ENCODE results near the gene LEPR. TPM values are rescaled to one million over a fixed set of nuclear protein-coding genes. Genes with fewer than 3 reads are reported as not detected.

Gene LEPR
- total RNA-seq, 2 donors from 2014 or later, result 5.8 to 6.6 TPM

DNA sequence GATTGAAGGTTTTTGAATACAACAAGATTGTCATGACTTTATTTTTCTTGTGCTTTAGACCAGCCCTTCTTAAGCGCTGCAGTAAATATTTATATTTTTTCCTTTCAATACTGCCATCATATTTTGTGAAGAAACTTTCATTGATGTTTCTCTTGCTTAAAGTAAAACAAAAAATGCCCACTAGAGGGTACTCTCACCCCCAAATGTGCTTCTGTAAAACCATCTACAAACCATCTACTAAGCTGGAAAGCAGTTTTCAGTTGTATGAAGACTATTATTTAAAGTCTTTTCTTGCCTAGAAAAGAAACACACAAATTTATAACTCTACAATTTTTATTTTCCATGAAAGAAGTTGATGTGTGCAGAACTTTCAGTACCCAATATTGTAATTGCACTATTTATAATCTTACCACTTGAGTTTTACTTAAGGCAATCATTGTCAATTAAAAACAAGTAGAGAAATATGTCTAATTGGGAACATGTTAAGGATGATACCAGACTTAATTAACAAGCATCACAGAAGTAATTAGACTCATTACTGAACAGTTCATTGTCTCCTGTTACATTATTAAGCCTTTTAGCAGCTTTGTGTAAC lies 10.7 kb downstream of the LEPR start:
- Mint-ChIP-seq H3K9me3 (no peaks in the 10 kb centered on the region), H3K4me3 (no peak overlapping the region), H3K27me3 (ENCODE audit: low read depth) (no peaks in the 10 kb centered on the region), H3K36me3 (ENCODE audit: insufficient read depth in 2 of 2) (peaks cover 0 to 6% of the 10 kb centered on the region in 2 donors), H3K4me1 (ENCODE audit: low read depth) (no peaks in the 10 kb centered on the region), H3K27ac (peak overlapping the region; percentile 54)
- ATAC-seq (replicated peaks in 1 of 2) (no peak), DNase-seq (no peak)

DNA sequence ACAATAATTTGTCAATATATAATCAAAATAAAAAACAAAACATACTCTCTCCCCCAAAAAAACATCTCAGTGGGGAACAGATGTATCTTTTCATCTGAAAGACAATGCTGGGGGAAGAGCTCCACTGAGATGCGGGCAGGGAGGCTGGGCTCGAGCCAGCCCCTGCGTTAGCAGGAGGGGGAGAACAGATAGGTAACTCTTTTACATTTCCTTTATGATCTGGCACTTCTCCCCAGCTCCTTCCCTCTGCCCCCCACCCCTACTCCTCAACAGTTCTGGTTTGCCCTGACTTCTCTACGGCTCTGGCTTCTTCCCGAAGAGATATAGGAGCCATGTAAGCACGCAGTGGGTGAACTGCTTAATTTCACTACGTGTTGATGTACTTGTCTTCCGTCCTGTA lies 12.4 kb downstream of the LEPR start:
- Mint-ChIP-seq H3K27ac (no peak overlapping the region), H3K27me3 (ENCODE audit: low read depth) (no peaks in the 10 kb centered on the region), H3K9me3 (no peaks in the 10 kb centered on the region), H3K4me3 (no peak overlapping the region), H3K36me3 (ENCODE audit: insufficient read depth in 2 of 2) (peaks cover 0 to 2% of the 10 kb centered on the region in 2 donors), H3K4me1 (ENCODE audit: low read depth) (no peaks in the 10 kb centered on the region)
- ATAC-seq (replicated peaks in 1 of 2) (no peak), DNase-seq (no peak)

DNA sequence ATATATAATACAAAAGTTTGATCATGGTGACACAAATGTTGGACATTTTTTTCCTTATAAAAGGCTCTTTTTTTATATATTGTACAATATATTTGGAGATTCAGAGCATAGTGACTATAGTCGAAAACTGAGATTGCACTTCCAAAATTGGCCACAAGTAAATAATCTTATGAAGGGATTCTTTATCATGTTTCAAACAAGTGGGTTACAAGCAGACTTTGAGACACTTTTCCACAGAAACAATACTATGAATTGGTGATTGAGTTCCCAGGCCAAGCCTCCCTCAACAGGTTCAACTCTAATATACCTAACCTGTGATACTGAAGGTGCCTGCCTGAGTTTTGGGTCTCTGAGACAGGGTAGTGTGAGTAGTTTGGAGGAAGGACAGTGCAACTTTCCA lies 13.8 kb downstream of the LEPR start:
- no peaks in the 10 kb centered on the region for H3K4me1 Mint-ChIP-seq (ENCODE audit: low read depth)
- H3K27me3 Mint-ChIP-seq (ENCODE audit: low read depth), result no peaks in the 10 kb centered on the region
- DNase-seq (no peak), ATAC-seq (replicated peaks in 1 of 2) (no peak)
- H3K4me3 Mint-ChIP-seq, result no peak overlapping the region
- H3K36me3 Mint-ChIP-seq (ENCODE audit: insufficient read depth in 2 of 2), result peaks cover 0 to 2% of the 10 kb centered on the region in 2 donors
- no peaks in the 10 kb centered on the region for H3K9me3 Mint-ChIP-seq
- H3K27ac Mint-ChIP-seq, result no peak overlapping the region

DNA sequence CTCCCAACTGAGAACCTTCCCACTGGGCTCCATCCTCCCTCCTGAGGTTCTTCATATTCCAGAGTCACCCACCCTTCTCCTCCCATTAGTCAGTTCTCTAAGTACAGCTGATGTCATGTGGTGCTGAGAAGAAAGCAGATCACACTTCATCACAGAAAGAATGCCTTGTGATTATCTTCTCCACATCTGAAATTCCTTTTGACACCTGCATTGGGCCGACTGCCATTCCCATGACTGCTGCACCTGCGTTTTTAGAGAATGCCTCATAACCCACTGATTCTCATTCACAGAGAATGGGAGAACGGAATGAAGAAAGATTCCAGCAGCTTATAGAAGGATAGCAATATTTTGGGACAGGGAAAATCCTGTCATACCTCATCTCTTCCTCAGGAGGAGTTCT lies 14.3 kb downstream of the LEPR start:
- no peaks in the 10 kb centered on the region for H3K27me3 Mint-ChIP-seq (ENCODE audit: low read depth)
- H3K27ac Mint-ChIP-seq, result no peak overlapping the region
- no peak overlapping the region for H3K4me3 Mint-ChIP-seq
- no peaks in the 10 kb centered on the region for H3K9me3 Mint-ChIP-seq
- no peak for ATAC-seq (replicated peaks in 1 of 2)
- H3K36me3 Mint-ChIP-seq (ENCODE audit: insufficient read depth in 2 of 2), result peaks cover 0 to 2% of the 10 kb centered on the region in 2 donors
- DNase-seq, result no peak
- H3K4me1 Mint-ChIP-seq (ENCODE audit: low read depth), result no peaks in the 10 kb centered on the region

DNA sequence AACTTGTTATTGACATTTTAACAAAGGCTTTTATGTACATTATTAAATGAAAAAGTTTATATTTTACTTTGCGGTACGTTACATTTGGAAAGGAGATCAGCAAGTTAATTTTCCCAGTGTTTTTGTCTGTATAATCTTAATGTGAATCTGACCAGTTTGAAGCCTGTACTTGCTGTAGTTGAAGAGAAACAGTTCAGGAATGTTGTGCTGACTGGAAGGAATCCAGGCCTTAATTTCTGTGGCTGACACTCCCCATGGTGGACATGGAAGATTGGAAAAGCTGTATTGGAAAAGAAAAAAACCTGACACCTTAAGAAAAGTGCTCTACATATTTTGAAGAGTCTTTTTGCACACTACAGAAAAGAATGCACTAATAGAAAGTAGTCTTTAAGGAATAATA lies 15.5 kb downstream of the LEPR start:
- DNase-seq (no peak), ATAC-seq (replicated peaks in 1 of 2) (no peak)
- Mint-ChIP-seq H3K9me3 (no peaks in the 10 kb centered on the region), H3K4me3 (no peak overlapping the region), H3K27me3 (ENCODE audit: low read depth) (no peaks in the 10 kb centered on the region), H3K36me3 (ENCODE audit: insufficient read depth in 2 of 2) (peaks cover 0 to 2% of the 10 kb centered on the region in 2 donors), H3K4me1 (ENCODE audit: low read depth) (no peaks in the 10 kb centered on the region), H3K27ac (no peak overlapping the region)

DNA sequence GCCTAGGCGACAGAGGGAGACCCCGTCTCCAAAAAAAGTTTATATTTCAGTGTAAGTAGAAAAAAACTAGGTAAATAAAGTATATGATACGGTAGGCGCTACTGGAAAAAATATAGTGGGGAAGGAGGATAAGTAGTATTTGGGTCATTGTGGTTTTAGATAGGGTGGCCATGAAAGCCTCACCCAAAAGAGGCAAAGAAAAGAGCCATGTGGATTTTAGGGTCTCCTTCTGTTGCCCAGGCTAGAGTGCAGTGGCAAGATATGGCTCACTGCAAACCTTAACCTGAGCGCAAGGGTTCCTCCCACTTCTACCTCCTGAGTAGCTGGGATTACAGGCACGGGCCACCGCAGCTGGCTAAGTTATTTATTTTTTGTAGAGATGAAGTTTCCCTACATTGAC lies 17.1 kb downstream of the LEPR start:
- Mint-ChIP-seq H3K4me1 (ENCODE audit: low read depth) (no peaks in the 10 kb centered on the region), H3K27me3 (ENCODE audit: low read depth) (no peaks in the 10 kb centered on the region), H3K4me3 (no peak overlapping the region), H3K27ac (no peak overlapping the region), H3K36me3 (ENCODE audit: insufficient read depth in 2 of 2) (no peaks in the 10 kb centered on the region), H3K9me3 (no peaks in the 10 kb centered on the region)
- ATAC-seq (replicated peaks in 1 of 2) (no peak), DNase-seq (no peak)

DNA sequence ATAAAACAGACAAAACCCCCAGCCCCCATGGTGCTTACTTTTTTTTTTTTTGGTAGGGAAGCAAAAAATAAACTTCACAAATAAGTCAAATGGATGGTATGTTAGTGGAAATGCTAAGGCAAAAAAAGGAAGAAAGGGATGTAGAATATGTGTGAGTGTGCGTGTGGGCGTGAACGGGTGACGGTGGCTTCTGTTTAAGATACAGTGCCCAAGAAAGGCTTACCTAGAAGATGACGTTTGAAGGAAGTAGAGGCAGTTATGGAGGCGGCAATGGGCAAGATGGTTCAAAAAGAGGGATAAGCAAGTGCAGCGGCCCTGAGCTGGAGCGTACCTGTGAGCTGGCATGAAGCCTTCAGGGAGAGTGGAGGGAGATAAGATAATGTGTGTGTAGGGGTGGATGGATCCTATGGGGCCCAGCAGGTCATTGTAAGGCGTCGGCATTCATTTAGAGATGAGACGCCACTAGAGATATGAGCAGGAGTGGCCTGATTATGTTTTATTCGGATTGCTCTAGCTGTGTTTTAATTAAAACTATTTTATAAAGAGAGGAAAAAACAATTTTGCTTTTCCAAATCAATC lies 19.9 kb downstream of the LEPR start:
- H3K4me1 Mint-ChIP-seq (ENCODE audit: low read depth), result no peaks in the 10 kb centered on the region
- no peaks in the 10 kb centered on the region for H3K9me3 Mint-ChIP-seq
- no peaks in the 10 kb centered on the region for H3K36me3 Mint-ChIP-seq (ENCODE audit: insufficient read depth in 2 of 2)
- ATAC-seq (replicated peaks in 1 of 2), result no peak
- DNase-seq, result no peak
- H3K27me3 Mint-ChIP-seq (ENCODE audit: low read depth), result no peaks in the 10 kb centered on the region
- no peak overlapping the region for H3K27ac Mint-ChIP-seq
- no peak overlapping the region for H3K4me3 Mint-ChIP-seq

DNA sequence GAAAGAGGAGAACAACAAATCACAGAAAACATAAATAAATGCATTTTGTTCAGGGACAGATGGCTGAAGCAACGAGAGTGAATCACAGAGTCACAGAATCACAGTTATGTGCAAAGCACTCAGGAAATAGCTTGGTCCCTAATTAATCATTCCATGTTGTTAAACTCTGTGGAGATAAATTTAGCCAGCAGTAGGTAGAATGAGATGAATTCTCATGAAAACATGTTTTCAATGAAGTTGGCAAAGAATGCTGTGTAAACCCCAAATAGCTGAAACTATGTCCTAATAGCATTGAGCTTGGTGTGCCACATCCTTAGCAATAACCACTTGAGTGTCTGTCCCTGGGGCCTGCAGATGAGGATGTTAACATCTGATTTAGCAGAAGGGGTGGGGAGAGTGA lies 20.4 kb downstream of the LEPR start:
- no peaks in the 10 kb centered on the region for H3K9me3 Mint-ChIP-seq
- DNase-seq (no peak), ATAC-seq (replicated peaks in 1 of 2) (no peak)
- H3K36me3 Mint-ChIP-seq (ENCODE audit: insufficient read depth in 2 of 2), result no peaks in the 10 kb centered on the region
- no peaks in the 10 kb centered on the region for H3K4me1 Mint-ChIP-seq (ENCODE audit: low read depth)
- no peak overlapping the region for H3K4me3 Mint-ChIP-seq
- H3K27ac Mint-ChIP-seq, result no peak overlapping the region
- no peaks in the 10 kb centered on the region for H3K27me3 Mint-ChIP-seq (ENCODE audit: low read depth)

DNA sequence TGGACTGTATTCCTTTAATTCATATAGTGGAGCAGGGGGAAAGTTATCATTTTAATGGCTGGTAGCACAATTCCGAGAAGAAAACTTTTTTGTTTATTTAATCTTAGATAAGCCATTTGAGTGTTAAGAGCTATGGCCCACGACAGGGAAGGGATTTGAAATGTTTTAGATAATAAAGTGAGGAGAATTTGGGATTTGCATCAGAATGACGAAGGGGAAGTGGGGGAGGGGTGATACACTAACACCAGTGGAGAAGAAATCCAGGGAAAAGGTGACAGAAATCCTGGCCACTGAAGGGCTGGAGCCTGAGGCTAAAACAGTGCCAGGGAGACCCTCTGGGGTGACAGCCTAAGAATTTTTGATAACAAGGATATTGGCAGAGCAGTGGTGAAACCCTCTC lies 21.0 kb downstream of the LEPR start:
- Mint-ChIP-seq H3K4me1 (ENCODE audit: low read depth) (no peaks in the 10 kb centered on the region), H3K4me3 (no peak overlapping the region), H3K27ac (no peak overlapping the region), H3K9me3 (no peaks in the 10 kb centered on the region), H3K27me3 (ENCODE audit: low read depth) (no peaks in the 10 kb centered on the region), H3K36me3 (ENCODE audit: insufficient read depth in 2 of 2) (no peaks in the 10 kb centered on the region)
- DNase-seq, result no peak
- ATAC-seq (replicated peaks in 1 of 2), result no peak

DNA sequence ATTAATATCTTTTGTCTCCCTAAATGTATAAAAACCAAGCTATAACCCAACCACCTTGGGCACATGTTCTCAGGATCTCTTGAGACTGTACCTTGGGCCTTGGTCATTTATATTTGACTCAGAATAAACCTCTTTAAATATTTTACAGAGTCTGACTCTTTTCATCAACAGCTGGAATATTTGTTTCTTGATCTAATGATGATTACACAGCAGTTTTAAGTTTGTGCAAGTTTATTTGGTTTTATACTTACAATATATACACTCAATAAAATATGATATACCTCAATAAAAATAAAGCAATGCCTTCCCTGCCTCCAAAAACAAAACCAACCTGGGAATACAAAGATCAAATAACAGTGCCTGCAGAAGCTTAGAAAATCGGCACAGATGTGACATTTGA lies 22.0 kb downstream of the LEPR start:
- no peak overlapping the region for H3K4me3 Mint-ChIP-seq
- no peaks in the 10 kb centered on the region for H3K4me1 Mint-ChIP-seq (ENCODE audit: low read depth)
- H3K36me3 Mint-ChIP-seq (ENCODE audit: insufficient read depth in 2 of 2), result no peaks in the 10 kb centered on the region
- DNase-seq, result no peak
- H3K9me3 Mint-ChIP-seq, result no peaks in the 10 kb centered on the region
- H3K27me3 Mint-ChIP-seq (ENCODE audit: low read depth), result no peaks in the 10 kb centered on the region
- H3K27ac Mint-ChIP-seq, result no peak overlapping the region
- ATAC-seq (replicated peaks in 1 of 2), result no peak

DNA sequence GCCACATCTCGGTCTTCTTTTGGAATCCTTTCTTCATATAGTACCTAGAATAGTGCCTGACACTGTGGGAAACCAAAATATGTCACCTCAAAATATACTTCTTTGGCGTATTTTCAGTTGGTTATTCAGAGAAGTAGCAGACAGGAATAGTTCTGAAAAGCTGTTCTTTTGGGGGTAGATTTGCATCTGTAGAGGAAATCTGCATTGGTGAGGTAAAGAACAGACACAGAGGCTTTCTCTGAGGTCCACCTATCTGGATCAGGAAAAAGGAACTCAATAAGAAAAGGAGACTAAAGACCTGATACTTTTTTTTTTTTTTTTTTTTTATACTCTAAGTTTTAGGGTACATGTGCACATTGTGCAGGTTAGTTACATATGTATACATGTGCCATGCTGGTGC lies 23.2 kb downstream of the LEPR start:
- no peak overlapping the region for H3K27ac Mint-ChIP-seq
- no peak for ATAC-seq (replicated peaks in 1 of 2)
- no peak for DNase-seq
- no peaks in the 10 kb centered on the region for H3K4me1 Mint-ChIP-seq (ENCODE audit: low read depth)
- no peaks in the 10 kb centered on the region for H3K9me3 Mint-ChIP-seq
- no peaks in the 10 kb centered on the region for H3K36me3 Mint-ChIP-seq (ENCODE audit: insufficient read depth in 2 of 2)
- no peaks in the 10 kb centered on the region for H3K27me3 Mint-ChIP-seq (ENCODE audit: low read depth)
- no peak overlapping the region for H3K4me3 Mint-ChIP-seq

DNA sequence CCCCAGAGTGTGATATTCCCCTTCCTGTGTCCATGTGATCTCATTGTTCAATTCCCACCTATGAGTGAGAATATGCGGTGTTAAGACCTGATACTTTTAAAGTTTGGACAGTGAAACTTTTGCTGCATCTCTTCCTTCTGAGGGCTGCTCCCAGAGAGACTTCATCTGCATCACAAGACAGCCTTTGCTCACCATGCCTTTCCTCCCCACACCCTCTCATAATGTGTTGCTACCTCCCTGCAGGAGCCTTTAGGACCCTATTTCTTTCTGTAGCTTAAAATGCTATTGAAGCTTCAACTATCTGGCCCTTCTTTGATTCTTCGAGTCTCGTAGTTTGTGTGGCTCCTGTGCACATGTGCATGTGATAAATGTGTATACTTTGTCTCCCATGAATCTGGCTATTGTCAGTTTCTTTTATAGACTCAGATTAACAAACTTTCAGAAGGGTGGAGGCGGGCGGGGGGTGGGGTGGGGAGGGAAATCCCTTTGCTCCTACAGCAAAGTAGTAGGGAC lies 23.7 kb downstream of the LEPR start:
- Mint-ChIP-seq H3K4me3 (no peak overlapping the region), H3K27me3 (ENCODE audit: low read depth) (no peaks in the 10 kb centered on the region), H3K9me3 (no peaks in the 10 kb centered on the region), H3K36me3 (ENCODE audit: insufficient read depth in 2 of 2) (no peaks in the 10 kb centered on the region), H3K4me1 (ENCODE audit: low read depth) (no peaks in the 10 kb centered on the region), H3K27ac (no peak overlapping the region)
- DNase-seq (no peak), ATAC-seq (replicated peaks in 1 of 2) (no peak)

DNA sequence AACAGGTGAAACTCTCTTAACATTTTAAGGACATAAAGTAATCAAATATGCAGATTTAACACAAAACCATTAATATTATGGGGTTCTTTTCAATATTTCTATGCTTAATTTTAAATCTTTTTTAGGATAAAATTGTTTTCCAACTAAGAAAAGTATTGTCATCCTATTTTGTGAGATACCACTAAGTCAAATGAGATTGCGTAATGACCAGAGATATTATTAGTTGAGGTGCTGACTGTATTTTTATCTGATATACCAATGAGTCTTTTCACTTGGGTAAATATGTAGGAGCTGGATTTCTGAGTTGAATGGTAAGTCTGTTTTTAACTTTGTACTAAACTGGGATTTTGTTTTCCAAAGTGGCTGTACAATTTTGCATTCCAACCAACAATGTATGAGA lies 25.4 kb downstream of the LEPR start:
- ATAC-seq (replicated peaks in 1 of 2), result no peak
- H3K9me3 Mint-ChIP-seq, result no peaks in the 10 kb centered on the region
- no peak overlapping the region for H3K4me3 Mint-ChIP-seq
- no peak overlapping the region for H3K27ac Mint-ChIP-seq
- H3K27me3 Mint-ChIP-seq (ENCODE audit: low read depth), result no peaks in the 10 kb centered on the region
- no peaks in the 10 kb centered on the region for H3K4me1 Mint-ChIP-seq (ENCODE audit: low read depth)
- H3K36me3 Mint-ChIP-seq (ENCODE audit: insufficient read depth in 2 of 2), result no peaks in the 10 kb centered on the region
- DNase-seq, result no peak

DNA sequence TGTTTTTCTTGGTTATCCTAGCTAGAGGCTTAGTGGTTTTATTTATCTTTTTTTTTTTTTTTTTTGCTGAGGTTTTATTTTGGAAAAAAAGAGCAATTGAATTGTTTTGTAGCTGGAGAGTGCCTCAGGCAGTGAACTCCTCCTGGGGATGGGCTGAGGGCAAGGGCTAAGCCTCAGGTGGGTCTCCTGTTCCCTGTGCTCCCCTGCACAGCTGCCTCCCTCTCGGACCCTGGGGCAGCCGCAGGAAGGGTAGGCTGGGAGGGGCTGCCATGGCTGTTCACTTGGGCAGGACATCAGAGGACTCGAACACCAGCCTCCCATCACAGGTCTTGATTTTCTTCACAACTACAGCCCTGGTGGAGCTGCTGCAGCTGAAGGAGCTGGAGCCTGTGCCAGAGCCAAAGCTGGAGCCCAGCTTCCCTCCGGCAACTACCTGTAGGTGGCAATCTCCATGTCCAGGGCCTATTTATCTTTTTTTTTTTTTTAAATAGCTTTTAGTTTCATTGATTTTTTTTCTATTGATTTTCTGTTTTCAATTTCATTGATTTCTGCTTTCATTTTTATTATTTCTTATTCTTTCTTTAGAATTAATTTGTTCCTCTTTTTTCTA lies 28.9 kb downstream of the LEPR start:
- peaks cover 0 to 2% of the 10 kb centered on the region in 2 donors for H3K36me3 Mint-ChIP-seq (ENCODE audit: insufficient read depth in 2 of 2)
- H3K4me3 Mint-ChIP-seq, result no peak overlapping the region
- no peaks in the 10 kb centered on the region for H3K27me3 Mint-ChIP-seq (ENCODE audit: low read depth)
- no peak for DNase-seq
- no peak overlapping the region for H3K27ac Mint-ChIP-seq
- no peak for ATAC-seq (replicated peaks in 1 of 2)
- H3K4me1 Mint-ChIP-seq (ENCODE audit: low read depth), result no peaks in the 10 kb centered on the region
- H3K9me3 Mint-ChIP-seq, result peaks cover 0 to 4% of the 10 kb centered on the region in 2 donors

Data from activated T-cell treated with anti-CD3 and anti-CD28 coated beads, Interleukin-2, amount 50 U/mL, for 72 hours (primary cell).